ENCODE measurements around the gene MRPS6. TPM values are rescaled to one million over a fixed set of nuclear protein-coding genes. Genes with fewer than 3 reads are reported as not detected.

MRPS6 gene
- total RNA-seq, 1 experiment from 2014 or later: 19.0 TPM

DNA sequence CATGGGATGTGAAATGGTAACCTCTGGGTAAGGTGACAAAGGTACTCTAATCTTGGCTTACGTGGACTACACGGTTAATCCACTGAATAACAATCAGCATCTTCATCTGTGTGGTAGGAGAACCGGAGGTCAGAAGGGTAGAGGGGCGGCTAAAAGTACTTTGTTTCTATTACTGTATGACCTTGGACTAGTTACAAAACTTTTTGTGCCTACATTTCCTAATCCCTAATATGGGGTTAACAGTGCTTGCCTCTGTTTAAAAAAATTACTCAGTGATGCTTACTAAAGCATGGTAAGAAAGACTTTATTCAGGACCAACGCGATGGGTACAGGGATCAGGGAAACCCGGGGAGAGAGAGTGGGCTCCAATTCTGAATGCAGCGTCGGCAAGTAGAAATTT is 1.7 kb upstream of the MRPS6 start:
- DNase-seq (ENCODE audit: low spot score): no peak

DNA sequence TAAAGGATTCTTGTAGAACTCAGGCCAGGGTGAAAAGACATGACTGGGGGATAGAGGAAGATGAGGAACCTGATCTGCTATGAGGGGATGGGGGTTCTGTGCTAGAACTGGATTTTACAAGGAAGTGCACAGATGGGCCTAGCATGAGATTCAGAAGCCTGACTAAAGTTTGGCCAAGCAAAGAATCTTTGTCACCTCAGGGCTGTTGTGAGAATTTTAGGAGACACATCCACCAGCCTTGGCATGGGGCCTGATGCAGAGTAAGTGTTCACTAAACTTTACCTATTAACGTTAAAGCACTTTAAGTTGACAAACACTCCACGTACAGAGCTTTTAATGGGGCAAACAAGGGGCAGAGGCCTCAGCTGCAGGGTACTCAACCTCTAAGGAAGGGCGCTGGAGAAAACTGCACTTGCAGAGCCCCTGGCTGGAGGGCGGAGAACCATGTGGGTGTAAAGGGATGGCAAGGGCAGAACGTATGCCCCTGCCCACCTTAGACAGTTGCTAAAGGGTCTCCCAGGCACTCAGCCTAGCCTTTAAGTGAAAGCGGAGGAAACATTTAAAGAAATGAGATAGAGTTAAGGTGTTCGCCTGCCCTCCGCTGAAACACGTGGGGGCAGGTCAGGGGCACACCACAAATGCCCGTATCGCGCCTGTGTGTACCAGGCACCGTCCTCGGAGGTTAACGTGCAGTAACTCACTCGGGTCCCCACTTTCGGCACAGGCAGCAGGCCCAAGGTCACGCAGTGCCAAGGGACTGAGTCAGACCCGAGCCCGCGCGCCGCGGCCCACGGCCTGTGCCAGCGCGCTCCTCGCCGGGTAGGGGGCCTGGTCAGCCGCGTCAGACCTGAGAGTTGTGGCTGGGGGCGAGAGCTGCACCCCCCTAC is 990 bp upstream of the MRPS6 start:
- no peak for DNase-seq (ENCODE audit: low spot score)

- DNase-seq (ENCODE audit: low spot score): no peak
Measured at GRCh38 chr21:34073749-34074282, 438 bp downstream of the MRPS6 start.

GRCh38 chr21:34074283-34075090 is 1.1 kb downstream of the MRPS6 start:
- peak; percentile 44 for DNase-seq (ENCODE audit: low spot score)

GRCh38 chr21:34075091-34075425 is 1.7 kb downstream of the MRPS6 start:
- no peak for DNase-seq (ENCODE audit: low spot score)

DNA sequence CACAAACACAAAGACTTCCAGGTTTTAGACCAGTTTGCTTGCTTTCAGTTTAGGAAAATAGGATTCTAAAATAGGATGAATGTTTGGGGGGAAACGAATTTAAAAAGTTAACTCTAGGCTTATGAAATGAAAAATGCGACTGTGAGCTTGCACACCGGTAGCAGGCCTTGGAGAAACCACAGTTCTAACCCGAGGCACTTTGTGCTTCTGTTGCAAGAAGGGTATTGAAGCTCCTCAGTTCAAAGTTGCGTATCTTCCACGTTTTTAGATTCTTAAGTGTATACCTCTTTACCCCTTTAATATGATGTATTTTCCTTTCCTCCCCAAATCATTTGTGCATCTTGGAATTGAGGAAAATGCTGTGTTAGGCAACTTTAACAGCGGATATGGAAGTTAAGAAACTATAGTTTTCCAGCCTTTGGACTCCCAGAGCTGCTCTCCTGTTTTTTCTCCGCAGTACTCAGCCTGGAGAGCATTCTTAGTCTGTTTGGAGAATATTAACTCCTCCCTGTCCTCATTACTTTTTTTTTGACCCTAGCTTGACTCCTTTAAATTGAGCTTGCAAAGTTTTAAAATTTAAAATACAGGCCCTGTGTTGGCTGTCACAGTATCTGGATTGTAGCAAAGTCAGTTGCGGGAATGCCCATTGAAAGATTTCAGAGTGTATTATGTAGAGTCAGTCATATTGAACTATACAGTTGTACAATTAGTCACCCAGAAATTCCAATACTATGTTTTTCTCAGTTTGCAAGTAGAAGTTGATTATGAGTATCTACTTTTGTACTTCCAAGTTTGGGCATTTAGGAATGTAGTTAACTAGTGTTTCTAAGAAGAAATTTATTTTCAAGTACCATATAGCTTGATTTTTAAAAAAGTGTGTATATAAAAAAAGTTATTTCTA is 2.6 kb downstream of the MRPS6 start:
- no peak for DNase-seq (ENCODE audit: low spot score)

GRCh38 chr21:34076835-34077234 is 3.5 kb downstream of the MRPS6 start:
- no peak for DNase-seq (ENCODE audit: low spot score)

DNA sequence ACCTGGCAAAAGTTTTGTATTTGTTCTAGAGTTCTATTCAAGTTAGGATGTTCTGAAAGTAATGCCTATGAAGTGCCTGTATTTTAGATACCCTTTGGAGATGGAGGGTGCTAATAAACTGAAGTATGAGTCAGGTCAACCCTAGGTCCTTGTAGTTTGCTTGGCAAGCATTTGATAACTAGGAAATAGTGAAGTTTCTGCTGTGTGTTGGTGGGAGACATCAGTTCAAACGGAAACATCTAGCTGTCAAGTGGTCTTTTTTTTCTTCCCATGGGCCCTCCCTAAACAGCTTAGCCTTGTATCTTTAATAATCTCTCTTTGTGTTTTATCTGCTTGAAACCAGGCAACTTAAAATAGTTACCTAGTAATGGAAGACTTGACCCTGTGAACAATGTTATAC is 4.5 kb downstream of the MRPS6 start:
- DNase-seq (ENCODE audit: low spot score): no peak

- no peak for DNase-seq (ENCODE audit: low spot score)
Measured at GRCh38 chr21:34078915-34079314, 5.5 kb downstream of the MRPS6 start.

- no peak for DNase-seq (ENCODE audit: low spot score)
Measured at GRCh38 chr21:34080710-34081109, 7.3 kb downstream of the MRPS6 start.

GRCh38 chr21:34082769-34083168 is 9.4 kb downstream of the MRPS6 start:
- DNase-seq (ENCODE audit: low spot score): no peak

- DNase-seq (ENCODE audit: low spot score): no peak
Measured at GRCh38 chr21:34083357-34083756, 10.0 kb downstream of the MRPS6 start.

GRCh38 chr21:34085129-34085528 is 11.8 kb downstream of the MRPS6 start:
- DNase-seq (ENCODE audit: low spot score): no peak

GRCh38 chr21:34086887-34087306 is 13.5 kb downstream of the MRPS6 start:
- no peak for DNase-seq (ENCODE audit: low spot score)

GRCh38 chr21:34088752-34089151 is 15.4 kb downstream of the MRPS6 start:
- DNase-seq (ENCODE audit: low spot score): no peak

DNA sequence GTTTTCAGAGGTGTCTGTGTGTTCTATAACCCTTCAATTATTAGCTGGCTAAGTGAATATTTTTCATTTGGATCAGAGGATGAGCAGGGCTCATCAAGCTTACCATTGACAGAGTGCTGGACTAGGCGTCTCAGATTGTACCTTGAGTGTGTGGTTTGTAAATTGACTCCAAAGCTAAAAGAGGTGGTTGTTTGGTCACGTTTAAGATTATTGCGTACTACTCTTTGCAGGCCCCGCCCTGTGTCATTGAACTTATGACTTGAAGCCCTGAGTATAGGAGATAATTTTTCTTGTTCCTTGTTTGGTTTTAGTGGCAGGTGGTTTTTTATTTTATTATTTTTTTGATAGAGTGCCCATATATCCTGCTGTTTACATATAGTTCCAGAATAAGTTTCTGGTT is 17.7 kb downstream of the MRPS6 start:
- no peak for DNase-seq (ENCODE audit: low spot score)

DNA sequence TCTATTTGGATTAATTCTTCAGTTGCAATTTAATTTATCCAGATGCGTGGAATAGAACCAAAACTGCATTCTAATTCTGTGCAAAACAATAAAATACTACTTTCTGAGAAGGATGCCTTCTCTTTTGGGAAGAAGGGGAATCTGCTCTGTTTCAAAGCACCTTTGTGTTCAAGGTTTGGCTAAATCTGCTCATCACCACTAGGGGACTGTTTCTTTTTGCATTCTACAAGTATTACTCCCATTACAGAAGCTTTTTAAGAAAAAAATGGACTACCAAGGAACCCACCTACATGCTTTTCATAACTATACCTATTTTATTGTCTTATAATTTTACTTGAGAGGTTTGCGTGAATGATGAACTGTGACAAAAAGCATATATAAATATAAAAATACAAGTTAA is 18.2 kb downstream of the MRPS6 start:
- DNase-seq (ENCODE audit: low spot score): no peak

DNA sequence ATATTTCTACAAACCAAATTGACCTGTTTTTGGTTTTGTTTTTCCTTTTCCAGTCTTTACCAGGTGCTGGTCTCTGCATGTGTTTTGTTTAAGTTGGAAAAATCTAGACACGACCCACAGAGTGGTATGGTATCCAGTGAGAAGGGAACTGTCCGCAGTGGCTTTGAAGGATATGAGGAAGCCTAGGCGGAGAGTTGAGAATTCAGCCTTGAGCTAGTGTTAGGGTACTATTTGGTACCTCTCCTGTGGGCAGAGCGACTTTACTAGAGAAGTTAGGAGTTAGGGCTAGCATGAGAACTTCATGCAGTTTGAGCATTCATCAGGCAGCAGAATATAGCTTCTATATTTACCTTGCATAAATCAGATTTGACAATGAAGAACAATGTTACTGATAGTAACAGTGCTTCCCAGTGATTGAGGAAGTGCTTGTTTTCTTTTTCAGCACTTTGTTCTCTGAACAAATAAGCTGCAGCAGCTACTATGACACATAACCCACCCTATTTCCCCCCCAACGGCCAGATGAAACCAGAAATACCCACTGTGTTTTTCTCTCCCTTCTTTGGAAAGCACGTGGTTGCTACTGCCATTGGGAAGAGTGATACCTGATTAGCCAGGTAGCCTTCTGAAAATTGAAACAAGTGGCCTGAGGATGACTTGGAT is 19.0 kb downstream of the MRPS6 start:
- no peak for DNase-seq (ENCODE audit: low spot score)

DNA sequence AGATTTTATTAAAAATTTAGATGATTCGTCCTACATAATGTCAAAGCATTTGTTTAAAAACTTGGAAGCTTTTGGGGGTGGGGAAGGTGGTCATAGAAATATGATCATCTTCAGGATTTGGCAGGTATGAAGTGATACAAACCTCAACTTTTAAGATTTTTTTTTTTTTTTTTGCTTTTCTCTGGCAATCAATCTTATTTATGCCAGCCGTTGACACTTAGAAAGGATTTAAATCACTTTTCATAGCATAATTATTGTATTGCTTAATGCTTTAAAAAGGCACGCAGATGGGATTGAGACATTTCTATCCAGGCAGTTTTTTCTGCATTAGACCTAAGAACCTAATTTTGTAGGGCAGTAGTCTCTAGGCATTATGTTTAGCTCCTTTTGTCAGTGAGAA is 19.7 kb downstream of the MRPS6 start:
- DNase-seq (ENCODE audit: low spot score): no peak

- no peak for DNase-seq (ENCODE audit: low spot score)
Measured at GRCh38 chr21:34094949-34095348, 21.6 kb downstream of the MRPS6 start.

- no peak for DNase-seq (ENCODE audit: low spot score)
Measured at GRCh38 chr21:34097442-34097841, 24.1 kb downstream of the MRPS6 start.
